Nephron (organoid): ENCODE results near the gene PHYHIPL.
A peak's percentile ranks its signal among the peaks of the same experiment; 100 is the strongest.

ENCODE experiments used
- H3K27ac Mint-ChIP-seq, 3 experiments: 2 replicates each; pipeline ENCODE4 v1.8.0; 2020; ENCODE audit warnings: mixed read lengths in 3 of 3, mild to moderate bottlenecking in 2 of 3, moderate library complexity in 1 of 3
- H3K27me3 Mint-ChIP-seq: 2 replicates; pipeline ENCODE4 v1.8.0; 2021; ENCODE audit warnings: low read depth, mild to moderate bottlenecking, moderate library complexity, mixed read lengths
- H3K36me3 Mint-ChIP-seq: 2 replicates; pipeline ENCODE4 v1.8.0; 2020; ENCODE audit warnings: low read depth, mixed read lengths
- H3K4me1 Mint-ChIP-seq: 2 replicates; pipeline ENCODE4 v1.8.0; 2020; ENCODE audit warnings: mixed read lengths
- H3K4me3 Mint-ChIP-seq, 3 experiments: 2 replicates each; pipeline ENCODE4 v1.8.0; 2020; ENCODE audit warnings: mild to moderate bottlenecking in 3 of 3, mixed read lengths in 3 of 3, moderate library complexity in 2 of 3
- H3K9me3 Mint-ChIP-seq: 2 replicates; pipeline ENCODE4 v1.8.0; 2020; ENCODE audit warnings: mixed read lengths
- TF ChIP-seq, protein P1 (sequence below), 3 experiments: fragments of 200-600 bp; sonication (generic); IDR thresholded peaks; one replicate each; pipeline ENCODE4 v1.5.0; 2021; ENCODE audit warnings: antibody characterized with exemption in 3 of 3; ENCODE audit not compliant: unreplicated experiment in 3 of 3

PHYHIPL gene

DNA sequence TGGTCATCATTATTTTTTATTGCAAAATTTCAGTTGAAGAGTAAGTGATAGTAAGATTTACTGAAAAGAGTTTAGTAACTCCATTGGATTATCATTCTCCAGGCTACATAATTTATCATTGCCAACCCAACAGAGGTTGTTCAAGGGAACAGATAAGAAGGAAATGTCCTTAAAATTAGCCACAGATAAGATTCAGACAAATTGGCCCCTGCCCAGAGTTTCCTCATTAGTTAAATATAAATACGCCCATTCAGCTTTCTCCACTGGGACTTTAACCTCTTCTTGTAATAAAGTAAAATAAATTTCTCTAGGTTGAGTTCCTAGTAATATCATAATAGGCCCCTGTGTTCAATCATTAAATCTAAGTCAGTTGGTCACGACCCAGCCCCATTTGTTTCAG lies 27.7 kb upstream of the PHYHIPL start:
- H3K4me3 Mint-ChIP-seq: no peak overlapping the region
- TF ChIP-seq, protein P1, sequence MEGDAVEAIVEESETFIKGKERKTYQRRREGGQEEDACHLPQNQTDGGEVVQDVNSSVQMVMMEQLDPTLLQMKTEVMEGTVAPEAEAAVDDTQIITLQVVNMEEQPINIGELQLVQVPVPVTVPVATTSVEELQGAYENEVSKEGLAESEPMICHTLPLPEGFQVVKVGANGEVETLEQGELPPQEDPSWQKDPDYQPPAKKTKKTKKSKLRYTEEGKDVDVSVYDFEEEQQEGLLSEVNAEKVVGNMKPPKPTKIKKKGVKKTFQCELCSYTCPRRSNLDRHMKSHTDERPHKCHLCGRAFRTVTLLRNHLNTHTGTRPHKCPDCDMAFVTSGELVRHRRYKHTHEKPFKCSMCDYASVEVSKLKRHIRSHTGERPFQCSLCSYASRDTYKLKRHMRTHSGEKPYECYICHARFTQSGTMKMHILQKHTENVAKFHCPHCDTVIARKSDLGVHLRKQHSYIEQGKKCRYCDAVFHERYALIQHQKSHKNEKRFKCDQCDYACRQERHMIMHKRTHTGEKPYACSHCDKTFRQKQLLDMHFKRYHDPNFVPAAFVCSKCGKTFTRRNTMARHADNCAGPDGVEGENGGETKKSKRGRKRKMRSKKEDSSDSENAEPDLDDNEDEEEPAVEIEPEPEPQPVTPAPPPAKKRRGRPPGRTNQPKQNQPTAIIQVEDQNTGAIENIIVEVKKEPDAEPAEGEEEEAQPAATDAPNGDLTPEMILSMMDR (IDR thresholded peaks at IDR 0.05; ENCODE audit: unreplicated experiment in 3 of 3): no peak
- H3K27me3 Mint-ChIP-seq: no peaks in the 10 kb centered on the region
- peak overlapping the region in 2 of 3 experiments; percentile 8 to 10 for H3K27ac Mint-ChIP-seq
- no peaks in the 10 kb centered on the region for H3K4me1 Mint-ChIP-seq
- H3K36me3 Mint-ChIP-seq: no peaks in the 10 kb centered on the region
- no peaks in the 10 kb centered on the region for H3K9me3 Mint-ChIP-seq

GRCh38 chr10:59155556-59155955 lies 20.9 kb upstream of the PHYHIPL start:
- TF ChIP-seq, protein P1 (IDR thresholded peaks at IDR 0.05; ENCODE audit: unreplicated experiment in 3 of 3): no peak
- H3K27ac Mint-ChIP-seq: no peak overlapping the region
- no peaks in the 10 kb centered on the region for H3K4me1 Mint-ChIP-seq
- no peaks in the 10 kb centered on the region for H3K27me3 Mint-ChIP-seq
- no peaks in the 10 kb centered on the region for H3K9me3 Mint-ChIP-seq
- H3K36me3 Mint-ChIP-seq: no peaks in the 10 kb centered on the region
- no peak overlapping the region for H3K4me3 Mint-ChIP-seq

DNA sequence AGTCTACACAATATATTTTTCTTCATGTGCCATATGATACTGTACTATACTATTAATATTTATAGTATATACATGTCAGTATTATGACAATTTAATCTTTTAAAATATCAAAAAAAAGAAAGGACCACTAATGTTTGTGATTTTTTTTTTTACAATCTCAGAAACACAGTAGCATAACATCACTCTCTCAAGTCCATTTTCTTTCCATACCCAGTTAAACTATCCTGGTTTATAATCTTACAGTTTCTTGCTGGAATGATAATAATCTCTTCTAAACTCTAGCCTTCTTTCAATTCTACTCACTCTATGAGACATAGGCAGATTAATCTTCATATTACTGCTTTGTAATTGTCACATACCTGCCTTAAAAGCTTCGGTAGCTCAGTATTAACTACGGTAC lies 8.9 kb upstream of the PHYHIPL start:
- Mint-ChIP-seq H3K36me3 (no peaks in the 10 kb centered on the region), H3K4me3 (no peak overlapping the region), H3K27ac (no peak overlapping the region), H3K4me1 (no peaks in the 10 kb centered on the region), H3K27me3 (no peaks in the 10 kb centered on the region), H3K9me3 (peaks cover 21% of the 10 kb centered on the region)
- TF ChIP-seq, protein P1 (IDR thresholded peaks at IDR 0.05; ENCODE audit: unreplicated experiment in 3 of 3): no peak

DNA sequence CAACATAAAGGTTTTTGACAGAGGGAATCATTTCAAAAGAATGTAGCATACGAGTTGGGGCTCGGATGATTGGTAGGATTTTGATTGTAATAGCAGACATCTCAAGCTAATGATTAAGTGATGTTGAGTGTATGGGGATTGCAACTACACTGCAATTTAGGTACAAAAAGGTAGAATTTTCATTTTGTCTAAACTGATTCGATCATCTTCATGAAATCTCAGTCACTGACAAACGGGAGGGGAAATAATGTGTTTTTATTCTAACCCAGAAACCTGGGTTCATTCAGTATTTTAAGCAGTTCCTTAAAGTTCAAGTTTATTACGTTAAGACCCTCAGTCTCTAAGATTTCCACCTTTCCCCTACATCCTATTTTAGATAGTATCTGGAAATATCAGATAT lies 3.9 kb upstream of the PHYHIPL start:
- TF ChIP-seq, protein P1 (IDR thresholded peaks at IDR 0.05; ENCODE audit: unreplicated experiment in 3 of 3): no peak
- Mint-ChIP-seq H3K27me3 (peaks cover 22% of the 10 kb centered on the region), H3K9me3 (peaks cover 23% of the 10 kb centered on the region), H3K4me3 (no peak overlapping the region), H3K4me1 (peaks cover 10% of the 10 kb centered on the region), H3K27ac (no peak overlapping the region), H3K36me3 (peaks cover 3% of the 10 kb centered on the region)

DNA sequence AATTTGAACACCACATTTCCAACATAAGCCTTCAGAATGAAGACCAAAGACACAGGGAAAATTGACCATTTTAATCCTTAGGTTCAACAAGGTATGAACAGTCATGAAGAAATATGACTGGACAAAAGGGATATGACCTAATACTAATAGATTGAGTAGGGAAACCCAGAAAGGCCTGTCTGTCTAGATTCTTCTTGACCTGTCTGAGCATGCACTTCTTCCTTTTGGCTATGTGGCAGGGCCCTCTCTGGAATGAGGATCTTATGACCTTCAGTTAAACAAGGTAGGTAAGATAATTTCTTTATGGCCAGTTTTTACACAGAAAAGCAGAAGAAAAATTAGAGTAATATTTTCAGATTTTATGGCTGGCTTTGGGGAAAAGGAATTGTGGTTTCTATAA lies 3.0 kb upstream of the PHYHIPL start:
- Mint-ChIP-seq H3K4me3 (no peak overlapping the region), H3K4me1 (peaks cover 11% of the 10 kb centered on the region), H3K27me3 (peaks cover 22% of the 10 kb centered on the region), H3K9me3 (peaks cover 16% of the 10 kb centered on the region), H3K27ac (no peak overlapping the region), H3K36me3 (peaks cover 3% of the 10 kb centered on the region)
- TF ChIP-seq, protein P1 (IDR thresholded peaks at IDR 0.05; ENCODE audit: unreplicated experiment in 3 of 3): no peak

- H3K4me3 Mint-ChIP-seq: peak overlapping the region; percentile 94 to 97 (median 95)
- peaks cover 3% of the 10 kb centered on the region for H3K36me3 Mint-ChIP-seq
- peaks cover 22% of the 10 kb centered on the region for H3K27me3 Mint-ChIP-seq
- peaks cover 3% of the 10 kb centered on the region for H3K9me3 Mint-ChIP-seq
- peaks cover 11% of the 10 kb centered on the region for H3K4me1 Mint-ChIP-seq
- TF ChIP-seq, protein P1 (IDR thresholded peaks at IDR 0.05; ENCODE audit: unreplicated experiment in 3 of 3): no peak
- peak overlapping the region; percentile 40 to 91 (median 85) for H3K27ac Mint-ChIP-seq
Observed at GRCh38 chr10:59175538-59176240, 754 bp upstream of the PHYHIPL start.
